Measurements from ENCODE around the gene BAG3. TPM values are rescaled to one million over a fixed set of nuclear protein-coding genes. Genes with fewer than 3 reads are reported as not detected.

Gene BAG3
- total and polyA plus RNA-seq, 4 donors = 16.8 to 44.8 (median 35.1) TPM

DNA sequence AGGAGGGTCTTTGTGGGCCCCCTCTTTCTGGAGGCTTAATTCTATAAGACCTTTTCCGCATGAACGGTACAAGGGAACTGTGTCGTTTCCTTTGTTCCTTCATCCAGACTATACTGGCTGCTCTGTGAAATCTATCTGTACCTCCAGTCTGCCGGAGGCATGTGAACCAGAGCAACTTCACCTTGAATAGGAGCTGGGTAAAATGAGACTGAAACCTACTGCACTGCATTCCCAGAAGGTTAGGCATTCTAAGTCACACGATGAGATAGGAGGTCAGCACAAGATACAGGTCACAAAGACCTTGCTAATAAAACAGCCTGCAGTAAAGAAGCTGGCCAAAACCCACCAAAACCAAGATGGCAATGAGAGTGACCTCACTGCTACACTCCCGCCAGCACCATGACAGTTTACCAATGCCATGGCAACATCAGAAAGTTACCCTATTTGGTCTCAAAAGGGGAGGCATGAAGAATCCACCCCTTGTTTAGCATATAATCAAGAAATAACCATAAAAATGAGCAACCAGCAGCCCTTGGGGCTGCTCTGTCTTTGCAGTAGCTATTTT lies 37.9 kb downstream of the BAG3 start:
- 91 to 92% methylated on average over 6 of the region's 6 CpGs for WGBS, 2 donors

DNA sequence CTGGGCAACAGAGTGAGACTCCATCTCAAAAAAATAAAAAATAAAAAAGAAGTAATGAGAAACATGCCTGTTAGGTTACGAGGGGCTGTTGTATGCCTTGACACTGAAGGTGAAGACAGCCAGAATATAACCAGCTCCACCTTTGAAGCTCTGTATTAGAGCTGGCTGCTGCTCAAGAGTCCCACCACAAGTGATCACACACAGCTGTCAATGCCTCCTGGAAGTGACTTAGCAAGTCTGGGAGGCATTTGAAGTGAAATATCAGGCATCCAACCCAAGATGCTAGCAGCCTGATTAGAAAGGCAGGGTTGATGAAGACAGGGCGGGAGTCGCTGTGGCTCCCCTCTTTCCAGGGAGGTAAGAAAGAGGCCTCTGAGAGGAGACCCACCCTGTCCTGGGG lies 40.5 kb downstream of the BAG3 start:
- TF ChIP-seq, protein P1, sequence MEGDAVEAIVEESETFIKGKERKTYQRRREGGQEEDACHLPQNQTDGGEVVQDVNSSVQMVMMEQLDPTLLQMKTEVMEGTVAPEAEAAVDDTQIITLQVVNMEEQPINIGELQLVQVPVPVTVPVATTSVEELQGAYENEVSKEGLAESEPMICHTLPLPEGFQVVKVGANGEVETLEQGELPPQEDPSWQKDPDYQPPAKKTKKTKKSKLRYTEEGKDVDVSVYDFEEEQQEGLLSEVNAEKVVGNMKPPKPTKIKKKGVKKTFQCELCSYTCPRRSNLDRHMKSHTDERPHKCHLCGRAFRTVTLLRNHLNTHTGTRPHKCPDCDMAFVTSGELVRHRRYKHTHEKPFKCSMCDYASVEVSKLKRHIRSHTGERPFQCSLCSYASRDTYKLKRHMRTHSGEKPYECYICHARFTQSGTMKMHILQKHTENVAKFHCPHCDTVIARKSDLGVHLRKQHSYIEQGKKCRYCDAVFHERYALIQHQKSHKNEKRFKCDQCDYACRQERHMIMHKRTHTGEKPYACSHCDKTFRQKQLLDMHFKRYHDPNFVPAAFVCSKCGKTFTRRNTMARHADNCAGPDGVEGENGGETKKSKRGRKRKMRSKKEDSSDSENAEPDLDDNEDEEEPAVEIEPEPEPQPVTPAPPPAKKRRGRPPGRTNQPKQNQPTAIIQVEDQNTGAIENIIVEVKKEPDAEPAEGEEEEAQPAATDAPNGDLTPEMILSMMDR (IDR thresholded peaks at IDR 0.05; ENCODE audit: control extremely low read depth, extremely low read depth) = no peak
- ATAC-seq (ENCODE audit: insufficient read depth, low FRiP score) = no peak
- Histone ChIP-seq H3K9ac (ENCODE audit: insufficient read depth in 1 of 2, low read length in 2 of 2) (no peak overlapping the region), H3K36me3 (ENCODE audit: control insufficient read depth in 4 of 4, insufficient read depth in 4 of 4, low read length in 4 of 4) (no peaks in the 10 kb centered on the region), H3K27me3 (ENCODE audit: control insufficient read depth in 3 of 3, insufficient read depth in 3 of 3, low read length in 2 of 3) (no peaks in the 10 kb centered on the region), H3K9me3 (ENCODE audit: control insufficient read depth in 4 of 4, insufficient read depth in 3 of 4, low read length in 3 of 4) (no peaks in the 10 kb centered on the region), H3K27ac (ENCODE audit: low read depth in 1 of 2, low read length in 1 of 2) (no peak overlapping the region), H3K4me1 (ENCODE audit: control insufficient read depth in 5 of 5, insufficient read depth in 5 of 5, low read length in 5 of 5) (peaks cover 0 to 4% (median 0%) of the 10 kb centered on the region in 5 donors), H3K4me3 (no peak overlapping the region)
- WGBS, 2 donors = 73 to 90% methylated on average over 3 of the region's 3 CpGs
- no peak for DNase-seq

More for the DNA sequence above, 37.9 kb downstream of the BAG3 start:
- TF ChIP-seq, protein P1 (IDR thresholded peaks at IDR 0.05; ENCODE audit: control extremely low read depth, extremely low read depth) = no peak
- Histone ChIP-seq H3K9me3 (ENCODE audit: control insufficient read depth in 4 of 4, insufficient read depth in 3 of 4, low read length in 3 of 4) (no peaks in the 10 kb centered on the region), H3K27ac (ENCODE audit: low read depth in 1 of 2, low read length in 1 of 2) (no peak overlapping the region), H3K4me1 (ENCODE audit: control insufficient read depth in 5 of 5, insufficient read depth in 5 of 5, low read length in 5 of 5) (peaks cover 0 to 6% (median 2%) of the 10 kb centered on the region in 5 donors), H3K4me3 (no peak overlapping the region), H3K27me3 (ENCODE audit: control insufficient read depth in 3 of 3, insufficient read depth in 3 of 3, low read length in 2 of 3) (no peaks in the 10 kb centered on the region), H3K36me3 (ENCODE audit: control insufficient read depth in 4 of 4, insufficient read depth in 4 of 4, low read length in 4 of 4) (no peaks in the 10 kb centered on the region), H3K9ac (ENCODE audit: insufficient read depth in 1 of 2, low read length in 2 of 2) (no peak overlapping the region)
- DNase-seq (no peak), ATAC-seq (ENCODE audit: insufficient read depth, low FRiP score) (no peak)

DNA sequence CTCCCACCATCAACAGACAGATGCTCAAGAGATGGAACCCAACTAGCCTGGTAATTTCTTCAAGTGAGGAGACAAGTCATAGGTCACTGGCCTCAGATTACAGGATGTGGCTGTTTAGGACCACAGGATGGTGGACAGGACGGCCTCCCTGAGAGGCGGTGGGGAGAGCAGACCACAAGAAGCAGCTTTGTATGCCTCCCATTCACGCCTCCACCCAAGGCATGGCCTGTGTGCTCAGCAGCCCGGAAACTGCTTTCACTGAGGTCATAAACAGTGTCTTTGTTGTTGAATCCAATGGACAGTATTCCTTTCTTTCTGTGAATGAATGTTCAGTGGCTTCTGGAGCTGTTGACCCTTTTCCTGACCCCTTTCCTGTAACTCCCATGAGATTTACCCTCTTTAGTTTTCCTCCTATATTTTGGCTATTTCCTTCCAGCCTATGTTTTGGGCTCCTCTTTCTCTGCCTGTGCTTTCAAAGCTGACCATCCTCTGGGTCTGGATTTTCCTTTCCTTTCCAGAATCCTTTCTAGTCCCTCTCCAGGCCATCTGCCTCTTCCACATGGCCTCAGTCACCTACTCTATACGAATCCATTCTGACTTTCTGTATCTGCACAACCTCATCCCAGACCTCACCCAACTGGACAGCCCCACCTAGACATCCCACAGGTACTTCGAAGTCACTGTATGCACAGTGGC lies 42.2 kb downstream of the BAG3 start:
- no peak for ATAC-seq (ENCODE audit: insufficient read depth, low FRiP score)
- Histone ChIP-seq H3K36me3 (ENCODE audit: control insufficient read depth in 4 of 4, insufficient read depth in 4 of 4, low read length in 4 of 4) (no peaks in the 10 kb centered on the region), H3K9me3 (ENCODE audit: control insufficient read depth in 4 of 4, insufficient read depth in 3 of 4, low read length in 3 of 4) (no peaks in the 10 kb centered on the region), H3K4me1 (ENCODE audit: control insufficient read depth in 5 of 5, insufficient read depth in 5 of 5, low read length in 5 of 5) (no peaks in the 10 kb centered on the region), H3K27ac (ENCODE audit: low read depth in 1 of 2, low read length in 1 of 2) (no peak overlapping the region), H3K27me3 (ENCODE audit: control insufficient read depth in 3 of 3, insufficient read depth in 3 of 3, low read length in 2 of 3) (no peaks in the 10 kb centered on the region), H3K9ac (ENCODE audit: insufficient read depth in 1 of 2, low read length in 2 of 2) (no peak overlapping the region), H3K4me3 (no peak overlapping the region)
- 71 to 76% methylated on average over 6 of the region's 6 CpGs for WGBS, 2 donors
- TF ChIP-seq, protein P1 (IDR thresholded peaks at IDR 0.05; ENCODE audit: control extremely low read depth, extremely low read depth) = no peak
- DNase-seq = peak in 1 of 3 donors; percentile 21
